Putamen (tissue), 1 donor: ENCODE data around the gene SKI.

ENCODE experiments used
- DNase-seq: peaks from one replicate; pipeline ENCODE4 v3.0.0-alpha.2; 2016; ENCODE audit warnings: low spot score

Gene SKI

DNA sequence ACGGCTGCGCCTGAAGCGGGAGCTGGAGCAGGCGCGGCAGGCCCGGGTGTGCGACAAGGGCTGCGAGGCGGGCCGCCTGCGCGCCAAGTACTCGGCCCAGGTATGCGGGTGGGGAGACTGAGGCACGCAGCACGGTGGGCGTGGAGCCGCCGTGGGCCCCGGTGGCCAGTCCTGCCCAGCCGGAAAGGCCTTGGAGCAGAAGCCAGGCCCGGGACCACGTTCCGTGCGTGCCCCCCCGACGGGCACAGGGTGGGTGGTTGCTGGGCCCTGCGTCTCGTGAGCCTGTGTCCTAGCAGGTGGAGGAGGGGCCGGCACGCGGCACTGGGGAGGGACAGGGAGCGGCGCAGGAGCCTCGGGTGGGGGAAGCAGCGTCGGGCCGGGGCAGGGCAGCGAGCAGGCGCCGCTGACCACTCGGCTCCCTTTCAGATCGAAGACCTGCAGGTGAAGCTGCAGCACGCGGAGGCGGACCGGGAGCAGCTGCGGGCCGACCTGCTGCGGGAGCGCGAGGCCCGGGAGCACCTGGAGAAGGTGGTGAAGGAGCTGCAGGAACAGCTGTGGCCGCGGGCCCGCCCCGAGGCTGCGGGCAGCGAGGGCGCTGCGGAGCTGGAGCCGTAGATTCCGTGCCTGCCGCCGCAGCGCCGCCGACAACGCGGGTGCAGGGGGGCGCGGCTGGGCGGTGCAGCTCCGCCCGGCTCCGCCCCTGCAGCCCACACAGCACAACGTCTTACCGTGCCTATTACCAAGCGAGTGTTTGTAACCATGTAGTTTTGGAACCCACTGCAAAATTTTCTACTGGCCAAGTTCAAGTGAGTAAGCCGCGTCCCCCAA is 78.2 kb downstream of the SKI start:
- DNase-seq: no peak

DNA sequence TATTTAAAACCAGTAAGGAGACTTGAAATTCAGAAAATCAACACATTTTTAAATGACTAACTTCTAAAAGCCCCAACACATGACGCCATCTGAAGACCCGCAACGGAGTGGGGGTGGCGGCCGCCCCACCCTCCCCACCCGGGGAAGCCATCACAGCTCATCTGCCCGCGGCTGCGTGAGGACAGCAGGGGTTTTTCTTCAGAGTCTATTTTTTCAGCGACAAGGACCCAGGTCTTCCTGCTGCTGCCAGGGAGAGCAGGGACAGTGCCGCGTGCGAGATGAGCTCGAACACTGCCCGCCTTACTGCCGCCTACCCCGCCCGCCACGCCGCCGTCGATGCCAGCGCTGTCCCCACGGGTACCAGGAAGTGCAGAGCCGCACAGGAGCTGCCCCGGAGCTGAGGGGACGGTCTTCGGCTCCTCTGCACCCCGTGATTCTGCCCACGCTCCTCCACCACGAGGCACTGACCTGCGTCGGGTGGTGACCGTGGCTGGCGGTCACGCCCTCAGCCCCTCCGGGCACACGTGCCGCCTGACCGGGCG is 79.0 kb downstream of the SKI start:
- no peak for DNase-seq

DNA sequence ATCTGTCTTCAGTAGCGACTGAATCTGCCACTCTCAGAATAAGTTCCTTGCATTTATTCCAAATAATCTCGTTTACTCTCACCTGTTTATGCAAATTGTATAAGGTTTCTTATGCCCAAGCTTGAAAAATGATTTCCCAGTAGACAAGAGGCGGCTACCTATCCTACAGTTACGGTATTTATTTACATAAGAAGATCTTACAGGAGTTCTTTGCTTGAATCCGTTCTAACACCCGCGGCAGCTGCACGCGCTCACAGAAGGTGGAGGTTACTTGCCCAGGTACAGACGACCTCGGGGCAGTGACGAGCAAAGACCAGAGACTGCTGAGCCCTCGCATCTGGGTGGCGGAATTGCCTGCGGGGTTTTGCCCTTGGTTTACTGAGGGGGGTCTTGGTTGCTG is 79.9 kb downstream of the SKI start:
- no peak for DNase-seq

DNA sequence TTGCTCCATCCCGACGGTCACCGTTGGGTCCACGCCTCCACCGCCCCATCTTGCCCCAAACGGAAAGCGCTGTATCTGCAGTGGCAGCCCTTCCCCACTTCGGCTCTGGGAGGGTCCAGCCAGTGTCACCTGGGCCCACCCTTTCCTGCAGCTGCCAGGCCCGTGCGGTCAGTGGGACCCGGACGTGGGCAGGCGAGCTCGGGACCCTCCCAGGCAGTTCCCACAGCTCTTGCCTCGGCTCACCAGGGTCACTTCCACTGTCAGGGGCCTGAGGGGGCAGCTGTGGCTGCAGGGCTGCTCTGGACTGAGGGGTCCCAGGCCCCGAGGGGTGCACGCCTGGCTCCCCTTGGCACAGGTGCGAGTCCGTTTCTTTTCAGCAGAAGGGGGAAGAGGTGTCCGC is 80.7 kb downstream of the SKI start:
- no peak for DNase-seq

DNA sequence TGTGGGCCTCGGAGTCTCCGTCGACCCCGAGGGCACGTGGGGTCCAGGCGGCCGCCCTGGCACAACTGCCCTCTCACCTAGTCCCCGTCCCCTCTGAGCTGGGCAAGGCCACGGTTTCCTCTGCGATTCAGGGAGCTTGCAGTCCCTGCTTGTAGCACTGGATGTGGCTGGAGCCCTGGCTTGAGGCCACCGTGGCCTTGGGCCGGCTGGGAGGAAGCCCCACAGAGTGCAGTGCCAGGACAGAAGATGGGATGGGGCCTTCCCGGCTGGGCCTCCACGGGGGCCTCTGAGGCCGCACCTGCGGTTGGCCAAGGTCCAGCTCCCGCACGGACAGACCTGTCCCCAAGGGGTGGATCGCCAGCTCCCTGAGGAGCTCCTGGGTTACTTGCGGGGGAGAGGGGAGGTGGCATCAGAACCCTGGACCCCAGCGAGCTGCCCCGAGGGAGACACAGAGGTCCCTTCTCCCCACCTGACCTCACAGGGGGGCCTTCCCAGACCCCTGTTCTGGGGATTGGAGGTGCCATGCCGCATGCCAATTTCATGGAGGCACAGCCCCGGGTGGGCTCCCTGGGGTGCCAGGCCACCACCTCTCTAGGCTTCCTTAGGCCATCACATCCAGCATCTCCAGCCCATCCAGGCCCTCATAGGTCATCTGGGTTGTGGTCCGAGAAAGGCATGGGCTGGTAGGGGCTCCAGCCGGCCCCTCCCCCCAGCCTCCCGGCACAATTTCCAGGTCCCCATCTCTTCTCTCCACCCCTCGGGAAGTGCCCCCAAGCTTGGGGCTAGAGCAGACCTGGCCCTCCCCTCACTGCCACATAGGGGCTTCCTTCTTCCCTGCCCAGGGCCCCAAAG is 82.4 kb downstream of the SKI start:
- no peak for DNase-seq

DNA sequence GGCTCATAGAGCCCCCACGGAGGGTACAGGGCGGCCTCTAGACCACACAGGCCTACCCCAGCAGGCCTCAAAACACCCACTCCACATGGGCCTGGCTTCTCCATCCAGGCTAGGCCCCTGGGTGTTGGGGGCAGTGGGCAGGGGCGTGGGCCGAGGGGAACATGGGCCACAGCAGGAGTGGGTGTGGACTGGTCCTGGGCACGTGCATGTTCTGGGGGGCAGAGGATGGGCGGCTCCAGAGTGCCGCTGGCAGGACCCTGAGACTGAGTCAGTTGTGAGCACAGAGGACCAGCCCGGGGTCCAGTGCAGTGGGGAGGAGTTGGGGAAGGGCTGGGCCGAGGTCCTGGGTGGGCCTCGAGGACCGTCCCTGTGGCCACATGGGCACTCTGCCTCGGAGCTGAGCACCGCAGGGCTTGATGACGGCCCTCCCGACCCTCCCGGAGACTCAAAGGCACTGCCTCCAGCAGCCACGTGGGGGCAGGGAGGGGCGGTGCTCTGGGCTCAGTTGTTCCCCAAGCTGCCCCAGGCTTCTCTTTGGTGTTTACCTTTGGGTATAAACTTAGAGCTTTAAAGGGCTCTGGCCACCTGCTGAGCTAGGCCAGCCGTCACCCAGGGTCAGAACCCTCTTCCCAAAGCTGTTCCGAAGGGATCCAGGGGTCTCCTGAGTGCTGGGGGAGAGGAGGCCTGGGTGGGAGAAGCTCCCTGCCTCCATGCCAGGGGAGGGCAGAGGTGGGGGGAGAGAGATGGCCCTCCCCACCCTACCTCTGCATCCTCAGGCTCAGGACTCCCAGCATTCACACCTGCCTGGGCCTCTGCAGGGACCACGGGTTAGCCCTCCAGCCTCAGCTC is 83.3 kb downstream of the SKI start:
- no peak for DNase-seq

DNA sequence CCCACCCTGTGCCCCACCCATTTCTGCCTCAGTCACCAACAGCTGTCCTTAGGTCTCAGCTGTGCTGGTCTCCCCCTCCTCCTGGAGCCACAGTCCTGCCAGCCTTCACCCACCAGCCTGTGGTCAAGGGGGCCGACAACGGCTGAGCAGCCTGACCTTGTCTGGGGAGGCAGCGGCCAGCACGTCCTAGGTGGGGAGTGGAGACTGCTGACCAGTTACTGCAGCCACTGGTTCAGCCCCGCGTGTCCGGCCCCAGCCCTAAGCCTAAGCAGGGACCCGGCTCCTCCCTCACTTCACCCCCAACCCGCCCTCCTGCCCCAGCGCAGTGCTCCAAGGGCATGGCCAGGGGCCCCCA is 84.0 kb downstream of the SKI start:
- DNase-seq: no peak

DNA sequence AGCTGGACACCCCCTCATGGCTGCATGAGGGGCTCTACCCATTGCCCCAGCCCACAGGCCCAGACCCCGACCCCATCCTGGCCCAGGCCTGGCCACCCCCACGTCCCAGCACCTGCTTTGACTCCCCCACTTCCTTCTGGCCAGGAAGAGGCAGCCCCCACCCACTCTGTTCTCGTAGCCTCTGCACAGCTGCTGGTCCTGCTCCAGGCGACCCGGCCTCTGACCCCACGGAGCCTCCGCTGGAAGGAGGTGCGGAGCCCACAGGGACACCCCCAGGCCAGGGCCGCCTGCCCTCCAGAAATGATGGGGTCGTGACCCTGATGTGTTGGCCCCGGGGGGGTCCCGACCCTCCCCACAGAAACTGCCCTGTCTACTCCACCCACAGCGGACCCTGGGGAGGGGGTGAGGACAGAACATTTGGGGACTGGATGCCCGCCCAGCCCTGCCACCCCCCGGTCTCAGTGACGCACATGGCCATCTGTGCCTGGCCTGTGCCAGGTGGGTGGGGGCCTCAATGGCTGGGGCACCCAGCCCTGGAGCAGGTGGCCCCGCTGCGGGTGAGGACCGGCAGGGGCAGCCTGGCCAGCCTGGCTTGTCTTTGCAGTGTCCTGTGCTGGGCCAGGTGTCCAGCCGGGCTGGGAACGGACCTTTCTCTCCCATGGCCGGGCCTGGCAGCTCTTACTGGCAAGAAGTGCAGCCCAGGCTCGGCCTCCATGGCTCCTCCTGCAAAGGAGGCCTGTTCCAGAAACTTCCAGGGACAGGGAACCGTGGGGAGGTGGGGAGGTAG is 84.6 kb downstream of the SKI start:
- no peak for DNase-seq

DNA sequence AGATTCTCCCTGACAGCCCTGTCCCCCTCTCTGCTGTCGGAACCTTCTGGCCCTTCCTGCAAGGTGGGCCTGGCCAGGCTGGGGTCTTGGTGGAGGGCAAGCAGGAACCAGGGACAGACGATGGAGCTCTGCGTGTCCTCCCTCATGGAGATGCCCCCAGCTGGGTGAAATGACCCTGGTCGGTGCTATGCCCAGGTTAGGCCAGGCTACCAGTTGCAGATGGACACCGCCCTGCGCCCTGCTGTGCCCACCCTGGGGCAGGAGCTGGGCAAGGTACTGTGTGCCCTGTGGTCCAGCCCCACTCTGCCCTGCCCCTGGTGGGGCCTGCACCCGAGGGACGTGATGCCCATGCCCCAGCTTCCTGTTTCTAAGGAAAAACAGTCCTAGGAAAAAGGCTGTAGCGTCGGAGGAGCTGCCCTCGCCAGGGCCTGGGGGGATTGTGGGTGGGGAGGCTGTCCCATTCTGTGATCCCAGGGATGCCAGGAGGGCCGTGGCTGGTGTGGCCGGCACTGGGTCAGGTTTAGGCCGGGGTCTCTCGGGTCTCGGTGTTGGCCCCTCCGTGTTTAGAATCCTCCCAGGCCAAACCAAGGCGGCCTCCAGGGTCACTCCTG is 85.6 kb downstream of the SKI start:
- DNase-seq: no peak

DNA sequence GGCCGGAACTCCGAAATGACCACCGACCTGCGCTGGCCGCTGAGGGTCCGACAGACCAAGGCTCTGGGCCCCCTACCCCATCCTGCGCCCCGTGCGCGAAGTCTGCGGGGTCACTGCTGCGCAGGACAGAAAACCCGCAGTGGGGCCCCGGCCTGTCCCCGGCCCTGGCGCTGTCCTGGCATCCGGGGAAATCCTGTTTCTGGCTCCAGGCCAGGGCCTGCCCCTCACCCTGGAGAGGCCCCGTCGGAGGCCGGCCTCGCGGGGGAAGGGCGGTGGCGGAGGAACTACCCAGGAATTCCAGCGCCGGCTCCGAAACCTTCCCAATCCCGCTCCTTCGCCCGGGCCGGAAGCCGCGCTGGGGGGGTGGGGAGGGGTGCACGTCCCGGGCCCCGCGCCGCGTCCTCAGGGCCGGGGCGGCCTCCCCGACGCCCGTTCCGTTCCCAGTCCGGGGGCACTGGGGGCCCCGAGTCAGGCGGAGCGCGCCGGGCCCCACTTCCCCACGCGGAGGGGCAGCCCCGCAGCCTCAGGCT is 86.2 kb downstream of the SKI start:
- DNase-seq: no peak

DNA sequence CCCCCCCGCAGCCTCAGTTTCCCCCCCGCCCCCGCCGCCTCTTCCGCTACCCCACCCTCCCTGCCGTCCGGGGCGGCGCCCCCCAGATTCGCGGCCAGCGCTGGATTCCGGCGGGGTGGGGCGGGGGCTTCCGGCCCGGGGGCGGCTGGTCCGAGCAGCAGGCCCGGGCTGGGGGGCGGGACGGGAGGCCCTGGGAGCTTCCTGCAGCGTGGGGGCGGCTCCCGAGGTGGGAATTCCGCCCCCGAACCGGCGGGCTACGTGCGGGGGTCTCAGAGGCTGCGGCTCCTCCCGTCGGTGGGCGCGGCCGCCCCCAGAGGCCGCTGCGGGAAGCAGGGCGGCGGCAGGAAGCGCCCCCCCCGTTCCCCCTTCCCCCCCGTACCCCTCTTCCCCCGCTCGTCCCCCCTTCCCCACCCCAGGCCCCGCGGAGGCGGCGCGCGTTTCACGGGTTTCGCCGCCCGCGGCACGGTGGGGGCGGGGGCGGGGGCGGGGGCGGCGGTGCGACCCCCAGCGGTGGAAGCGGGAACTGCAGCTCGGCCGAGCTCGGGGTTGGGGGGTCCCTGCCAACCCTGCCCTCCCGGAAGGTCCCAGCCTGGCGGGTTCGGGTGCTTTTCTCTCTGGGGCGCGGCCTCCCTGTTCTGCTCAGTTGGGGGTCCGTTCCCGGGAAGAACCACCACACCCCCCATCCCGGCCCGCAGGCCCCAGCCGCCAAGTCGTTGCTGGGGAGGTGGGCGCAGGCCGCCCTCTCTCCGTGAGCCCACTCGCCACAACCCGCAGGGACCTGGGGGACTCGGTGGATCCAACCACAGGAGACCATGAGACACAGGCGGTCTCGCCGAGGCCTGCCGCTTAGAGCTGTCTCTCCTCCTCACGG is 86.9 kb downstream of the SKI start:
- DNase-seq: no peak

DNA sequence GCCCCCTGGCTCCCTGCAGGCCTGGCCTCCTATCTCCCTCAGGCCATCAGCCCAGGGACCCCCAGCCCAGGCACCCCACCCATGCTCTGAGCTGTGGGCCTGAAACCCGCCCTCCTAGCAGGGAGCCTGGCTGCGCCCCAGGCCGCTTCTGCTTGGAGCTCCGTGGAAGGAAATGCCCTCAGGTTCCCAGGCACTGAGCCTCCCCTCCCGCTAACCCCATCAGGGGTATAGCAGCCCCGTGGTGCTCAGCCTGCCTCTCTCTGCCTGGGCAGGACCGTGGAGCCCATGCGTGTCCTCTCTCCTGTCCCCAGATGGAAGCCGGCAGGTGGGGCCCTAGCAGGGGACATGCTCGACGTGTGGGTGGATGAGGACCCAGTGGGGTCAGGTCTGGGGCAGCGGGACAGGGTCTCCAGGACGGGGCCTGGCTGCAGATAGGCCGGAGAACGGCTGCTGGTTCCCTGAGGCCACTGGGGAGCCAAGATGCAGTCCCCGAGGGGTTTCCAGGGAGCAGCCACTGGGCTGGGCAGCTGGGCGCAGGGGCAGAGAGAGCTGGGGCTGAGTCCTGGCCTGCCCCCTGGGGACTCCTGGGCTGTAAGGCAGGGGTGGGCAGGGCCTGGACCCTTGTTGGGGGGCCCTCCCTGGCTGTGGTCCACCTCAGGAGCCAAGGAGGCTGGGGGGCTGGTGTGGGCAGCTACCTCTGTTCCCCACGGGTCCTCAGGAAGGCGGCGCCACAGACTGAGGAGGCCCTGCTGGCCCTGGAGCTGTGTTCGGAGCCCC is 87.7 kb downstream of the SKI start:
- no peak for DNase-seq

DNA sequence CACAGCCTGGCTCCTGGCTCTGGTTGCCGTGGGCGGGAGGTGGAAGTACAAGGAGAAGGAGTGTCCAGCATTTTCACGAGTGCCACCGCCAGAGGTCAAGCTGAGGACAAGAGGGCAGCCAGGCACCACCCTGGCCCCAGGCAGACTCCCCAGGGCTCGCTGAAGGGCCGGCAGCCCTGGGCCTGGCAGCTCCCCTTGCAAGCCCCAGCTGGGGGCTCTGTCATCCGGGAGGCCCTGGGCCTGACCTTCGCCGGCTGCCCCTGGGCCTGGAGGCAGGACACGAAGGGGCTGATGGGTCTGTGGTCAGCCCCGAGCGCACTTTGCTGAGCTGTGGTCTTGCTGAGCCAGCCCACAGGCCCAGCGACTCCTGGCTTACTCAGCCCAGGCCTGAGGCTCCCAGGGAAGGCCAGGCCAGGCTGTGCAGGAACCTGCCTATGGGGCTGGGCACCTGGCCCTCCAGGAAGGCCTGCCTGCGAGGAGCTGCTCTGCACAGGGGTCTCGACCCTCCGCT is 88.4 kb downstream of the SKI start:
- DNase-seq: no peak

DNA sequence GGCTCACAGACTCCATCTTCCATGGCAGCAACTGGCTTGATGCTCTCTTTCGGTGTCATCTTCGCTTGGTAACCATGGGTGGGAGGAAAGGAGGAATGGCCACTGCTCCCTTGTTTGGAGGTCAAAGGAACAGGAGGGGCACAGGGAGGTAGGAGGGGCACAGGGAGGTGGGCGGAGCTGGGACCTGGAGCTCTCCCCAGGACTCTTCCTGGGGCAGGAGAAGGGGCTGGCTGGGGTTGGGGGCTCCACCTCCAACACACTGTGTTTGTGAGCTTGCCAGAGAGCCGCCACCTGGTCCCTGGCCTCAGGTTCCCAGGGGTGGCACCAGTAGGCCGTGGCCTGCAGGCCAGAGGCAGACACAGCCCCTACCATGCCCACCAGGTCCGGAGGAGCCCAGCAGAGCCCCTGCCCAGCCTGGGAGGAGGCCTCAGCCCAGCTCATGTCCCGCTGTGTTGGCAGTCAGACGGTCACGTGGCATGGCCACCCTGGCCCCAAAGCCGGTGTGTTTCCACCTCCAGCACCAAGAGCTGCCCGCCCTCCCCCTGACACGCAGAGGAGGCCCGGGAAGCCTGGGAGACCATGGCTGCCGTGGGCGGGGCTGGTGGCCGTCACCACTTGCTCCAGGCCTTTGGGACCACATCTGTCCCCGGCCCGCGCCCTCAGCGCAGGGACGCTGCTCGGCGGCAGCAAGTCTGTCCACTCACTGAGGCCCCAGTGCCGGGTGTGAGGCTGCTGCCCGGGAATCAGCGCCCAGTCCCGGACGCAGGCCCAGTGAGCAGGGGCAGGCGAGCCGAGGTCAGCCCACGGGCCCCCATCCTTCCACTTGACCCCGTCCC is 89.3 kb downstream of the SKI start:
- no peak for DNase-seq

DNA sequence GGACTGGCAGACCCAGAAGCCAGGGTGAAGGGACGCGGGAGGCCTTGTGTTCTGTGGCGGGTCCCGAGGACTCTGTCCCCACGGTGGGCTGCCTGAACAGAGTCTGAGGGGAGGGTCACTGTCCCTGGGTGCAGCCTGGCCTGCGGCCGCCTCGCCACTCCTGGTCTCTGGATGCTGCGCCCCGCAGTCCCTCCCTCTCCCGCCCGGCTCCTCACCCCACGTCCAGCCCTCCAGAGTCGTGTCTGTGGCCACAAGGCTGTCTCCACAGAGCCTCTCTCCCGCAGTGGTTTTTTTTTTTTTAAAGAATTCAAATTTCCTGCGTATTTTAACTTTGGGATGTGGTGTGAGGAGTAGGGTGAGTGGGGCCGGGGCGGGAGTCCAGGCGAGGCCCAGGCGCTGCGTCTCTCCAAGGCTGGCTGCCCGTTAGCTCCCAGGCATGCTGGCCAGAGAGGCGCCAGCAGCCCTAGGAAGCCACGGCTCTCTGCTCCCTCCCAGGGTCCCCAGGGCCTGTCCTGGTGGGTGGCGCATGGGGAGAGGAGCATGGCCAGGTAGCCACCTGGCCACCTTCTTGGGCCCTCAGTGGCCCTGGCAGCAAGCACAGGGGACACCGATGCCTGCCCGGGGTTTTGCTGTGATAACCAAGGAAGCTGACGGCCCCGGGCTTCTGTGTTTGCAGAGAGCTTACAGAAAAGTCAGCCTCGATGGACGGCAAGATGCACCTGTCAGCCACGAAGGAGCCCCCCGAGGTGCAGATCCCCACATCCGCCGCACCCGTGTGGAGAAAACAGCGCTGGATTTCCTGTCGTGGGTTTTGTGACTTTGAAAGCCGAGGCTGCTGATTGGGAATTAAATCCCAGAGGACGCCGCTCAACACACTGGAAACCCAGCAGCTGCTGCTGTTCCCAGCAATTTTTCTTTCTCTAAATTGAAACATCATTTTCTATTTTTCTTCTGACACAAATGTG is 90.5 kb downstream of the SKI start:
- no peak for DNase-seq

DNA sequence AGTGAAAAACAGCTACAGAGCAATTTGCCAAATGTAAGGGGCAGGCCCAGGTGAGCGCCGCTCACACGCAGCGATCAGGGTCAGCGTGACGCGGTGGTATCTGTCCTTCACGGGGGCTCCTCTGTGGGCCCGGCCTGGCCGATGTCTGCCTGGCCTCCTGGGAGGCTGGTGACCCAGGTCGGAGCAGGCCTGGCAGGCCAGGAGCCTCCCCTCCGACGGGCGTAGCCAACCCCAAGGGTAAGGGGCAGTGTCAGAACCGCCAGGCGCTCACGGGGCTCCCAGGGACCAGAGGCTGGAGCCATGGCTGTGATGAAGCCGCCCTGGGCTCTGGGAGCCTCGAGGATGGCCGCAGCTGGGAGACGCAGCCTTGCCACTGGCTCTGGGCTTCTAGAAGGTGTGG is 91.2 kb downstream of the SKI start:
- no peak for DNase-seq

DNA sequence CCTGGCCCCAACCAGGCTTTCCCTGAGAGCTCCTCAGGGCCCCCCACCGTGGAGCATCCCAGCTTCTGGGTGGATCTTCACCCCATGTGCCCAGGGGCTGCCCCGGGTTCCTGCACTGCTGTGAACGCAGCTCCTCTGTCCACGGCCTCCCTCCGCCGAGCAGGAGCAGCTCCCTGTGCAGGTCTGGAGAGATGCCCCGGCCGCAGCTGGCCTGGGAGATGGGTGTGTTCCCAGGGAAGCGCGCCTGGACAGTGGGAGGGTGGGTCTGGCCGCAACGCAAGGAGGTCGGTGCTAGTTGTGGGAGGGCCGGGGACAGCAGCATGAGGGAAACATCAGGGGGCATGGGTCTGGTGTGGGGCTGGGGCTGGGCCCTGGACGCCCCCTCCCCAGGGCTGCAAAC is 91.9 kb downstream of the SKI start:
- no peak for DNase-seq
